ENCODE measurements around the gene LETM1.

DNA sequence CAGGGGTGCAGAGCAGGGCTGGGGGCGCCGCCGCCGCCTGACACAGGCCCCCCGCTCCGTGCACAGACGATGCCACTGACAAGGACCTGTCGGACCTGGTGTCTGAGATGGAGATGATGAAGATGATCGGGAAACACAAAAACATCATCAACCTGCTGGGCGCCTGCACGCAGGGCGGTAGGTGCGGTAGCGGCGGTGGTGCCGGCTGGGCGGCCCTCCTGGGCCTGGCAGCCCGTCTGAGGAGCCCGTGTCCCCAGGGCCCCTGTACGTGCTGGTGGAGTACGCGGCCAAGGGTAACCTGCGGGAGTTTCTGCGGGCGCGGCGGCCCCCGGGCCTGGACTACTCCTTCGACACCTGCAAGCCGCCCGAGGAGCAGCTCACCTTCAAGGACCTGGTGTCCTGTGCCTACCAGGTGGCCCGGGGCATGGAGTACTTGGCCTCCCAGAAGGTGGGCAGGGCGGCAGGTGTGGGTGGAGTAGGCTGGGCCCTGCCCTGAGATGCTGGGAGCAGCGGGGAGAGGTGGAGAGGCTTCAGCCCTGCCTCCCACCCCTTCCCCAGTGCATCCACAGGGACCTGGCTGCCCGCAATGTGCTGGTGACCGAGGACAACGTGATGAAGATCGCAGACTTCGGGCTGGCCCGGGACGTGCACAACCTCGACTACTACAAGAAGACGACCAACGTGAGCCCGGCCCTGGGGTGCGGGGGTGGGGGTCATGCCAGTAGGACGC, 50.3 kb downstream of the LETM1 start:
- TF ChIP-seq, protein P1, sequence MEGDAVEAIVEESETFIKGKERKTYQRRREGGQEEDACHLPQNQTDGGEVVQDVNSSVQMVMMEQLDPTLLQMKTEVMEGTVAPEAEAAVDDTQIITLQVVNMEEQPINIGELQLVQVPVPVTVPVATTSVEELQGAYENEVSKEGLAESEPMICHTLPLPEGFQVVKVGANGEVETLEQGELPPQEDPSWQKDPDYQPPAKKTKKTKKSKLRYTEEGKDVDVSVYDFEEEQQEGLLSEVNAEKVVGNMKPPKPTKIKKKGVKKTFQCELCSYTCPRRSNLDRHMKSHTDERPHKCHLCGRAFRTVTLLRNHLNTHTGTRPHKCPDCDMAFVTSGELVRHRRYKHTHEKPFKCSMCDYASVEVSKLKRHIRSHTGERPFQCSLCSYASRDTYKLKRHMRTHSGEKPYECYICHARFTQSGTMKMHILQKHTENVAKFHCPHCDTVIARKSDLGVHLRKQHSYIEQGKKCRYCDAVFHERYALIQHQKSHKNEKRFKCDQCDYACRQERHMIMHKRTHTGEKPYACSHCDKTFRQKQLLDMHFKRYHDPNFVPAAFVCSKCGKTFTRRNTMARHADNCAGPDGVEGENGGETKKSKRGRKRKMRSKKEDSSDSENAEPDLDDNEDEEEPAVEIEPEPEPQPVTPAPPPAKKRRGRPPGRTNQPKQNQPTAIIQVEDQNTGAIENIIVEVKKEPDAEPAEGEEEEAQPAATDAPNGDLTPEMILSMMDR (IDR thresholded peaks at IDR 0.05 in 8 of 11, conservative IDR thresholded peaks at IDR 0.05 in 3 of 11), result no peak
- TF ChIP-seq POLR2AphosphoS5 (IDR thresholded peaks at IDR 0.05) (no peak), POLR2A (IDR thresholded peaks at IDR 0.05) (no peak)
